HepG2 (cell line): ENCODE data around the gene WDR81. TPM values are rescaled to one million over a fixed set of nuclear protein-coding genes. Genes with fewer than 3 reads are reported as not detected.

ENCODE experiments used
- AGO1 ChIP-seq: fragments of 200-400 bp; formaldehyde crosslinking; IDR thresholded peaks from 2 replicates; pipeline ENCODE4 v1.6.1; 2017; ENCODE audit warnings: mild to moderate bottlenecking, low read depth, low read length, moderate library complexity; ENCODE audit not compliant: poor library complexity, severe bottlenecking
- BRCA1 ChIP-seq: sonication (generic); formaldehyde crosslinking; IDR thresholded peaks from 2 replicates; pipeline ENCODE4 v1.4.0; 2020; ENCODE audit warnings: missing genetic modification reagents
- CAMTA2 ChIP-seq: sonication (generic); formaldehyde crosslinking; IDR thresholded peaks from 2 replicates; pipeline ENCODE4 v1.4.0; 2020; ENCODE audit warnings: mild to moderate bottlenecking, missing genetic modification reagents, borderline replicate concordance
- CC2D1A ChIP-seq: sonication (generic); formaldehyde crosslinking; IDR thresholded peaks from 2 replicates; pipeline ENCODE4 v1.8.1; 2023; ENCODE audit warnings: mild to moderate bottlenecking, missing genetic modification reagents
- GATA4 ChIP-seq: sonication (generic); IDR thresholded peaks from 2 replicates; pipeline ENCODE4 v1.6.1; 2016; ENCODE audit warnings: antibody characterized with exemption, low read depth, borderline replicate concordance
- MAFK ChIP-seq, 2 experiments: IDR thresholded peaks in 1 of 2; conservative IDR thresholded peaks in 1 of 2; 2 replicates each; pipeline ENCODE4 v1.6.1; 2011; ENCODE audit warnings: improper control_type of control experiment in 2 of 2, low read length in 2 of 2
- MTA3 ChIP-seq: sonication (generic); formaldehyde crosslinking; IDR thresholded peaks from 2 replicates; pipeline ENCODE4 v1.4.0; 2020; ENCODE audit warnings: missing genetic modification reagents
- RARG ChIP-seq: sonication (generic); formaldehyde crosslinking; IDR thresholded peaks from 2 replicates; pipeline ENCODE4 v1.4.0; 2020; ENCODE audit warnings: low read depth, mild to moderate bottlenecking, missing genetic modification reagents
- RBAK ChIP-seq: sonication (generic); formaldehyde crosslinking; IDR thresholded peaks from 2 replicates; pipeline ENCODE4 v1.5.1; 2020; ENCODE audit warnings: mild to moderate bottlenecking, missing genetic modification reagents
- RXRA ChIP-seq: sonication (generic); formaldehyde crosslinking; IDR thresholded peaks from 2 replicates; pipeline ENCODE4 v1.5.1; 2020; ENCODE audit warnings: missing genetic modification reagents
- SATB2 ChIP-seq: sonication (generic); formaldehyde crosslinking; IDR thresholded peaks from 2 replicates; pipeline ENCODE4 v1.5.0; 2020; ENCODE audit warnings: missing genetic modification reagents
- SETDB1 ChIP-seq: sonication (generic); formaldehyde crosslinking; IDR thresholded peaks from 2 replicates; pipeline ENCODE4 v1.5.1; 2020; ENCODE audit warnings: missing genetic modification reagents, mild to moderate bottlenecking, borderline replicate concordance
- SP1 ChIP-seq, 2 experiments: fragments of 450-650 bp in 1 of 2; sonication (generic) in 1 of 2; formaldehyde crosslinking in 1 of 2; IDR thresholded peaks; 2 replicates each; pipeline versions ENCODE4 v1.4.0 to v1.6.1; 2016 to 2020; ENCODE audit warnings: missing genetic modification reagents in 1 of 2
- SP140L ChIP-seq: sonication (generic); formaldehyde crosslinking; IDR thresholded peaks from 2 replicates; pipeline ENCODE4 v1.4.0; 2020; ENCODE audit warnings: missing genetic modification reagents, borderline replicate concordance
- SRF ChIP-seq: IDR thresholded peaks from 2 replicates; pipeline ENCODE4 v1.6.1; 2011; ENCODE audit warnings: mild to moderate bottlenecking, low read depth, low read length, moderate library complexity
- ZC3H4 ChIP-seq: sonication (generic); formaldehyde crosslinking; IDR thresholded peaks from 2 replicates; pipeline ENCODE4 v1.4.0; 2020; ENCODE audit warnings: missing genetic modification reagents, borderline replicate concordance
- ZFP36L1 ChIP-seq: sonication (generic); formaldehyde crosslinking; IDR thresholded peaks from 2 replicates; pipeline ENCODE4 v1.8.0; 2022; ENCODE audit warnings: mild to moderate bottlenecking, missing genetic modification reagents, moderate library complexity
- ZNF460 ChIP-seq: sonication (generic); formaldehyde crosslinking; IDR thresholded peaks from 2 replicates; pipeline ENCODE4 v1.5.1; 2020; ENCODE audit warnings: missing genetic modification reagents, mild to moderate bottlenecking, borderline replicate concordance
- ZNF609 ChIP-seq: sonication (generic); formaldehyde crosslinking; IDR thresholded peaks from 2 replicates; pipeline ENCODE4 v1.4.0; 2020; ENCODE audit warnings: mild to moderate bottlenecking, missing genetic modification reagents, borderline replicate concordance
- ZNF709 ChIP-seq: sonication (generic); formaldehyde crosslinking; IDR thresholded peaks from 2 replicates; pipeline ENCODE4 v1.5.0; 2020; ENCODE audit warnings: mild to moderate bottlenecking, missing genetic modification reagents
- ZSCAN25 ChIP-seq: sonication (generic); formaldehyde crosslinking; IDR thresholded peaks from 2 replicates; pipeline ENCODE4 v1.8.0; 2022; ENCODE audit warnings: mild to moderate bottlenecking, missing genetic modification reagents
- polyA plus RNA-seq, 8 experiments: library from polyadenylated mRNA; depleted of rRNA in 3 of 8; stranded (reverse) in 7 of 8; unstranded in 1 of 8; fragments of >200 nt; fragmentation: Illumina TruSeq in 4 of 8; extraction: Trizol in 4 of 8; gene quantifications; 2 replicates each; pipeline versions ENCODE4 v1.2.1 to v1.2.3, GENCODE V29; 2011 to 2016; ENCODE audit warnings: low read depth in 4 of 8, missing spikeins in 1 of 8, mixed read lengths in 1 of 8; ENCODE audit not compliant: insufficient read depth in 1 of 8
- total RNA-seq, 5 experiments: library from RNA; depleted of rRNA; stranded (reverse); fragments of >200 nt; fragmentation: Illumina TruSeq; extraction: Trizol; gene quantifications; 2 replicates each; pipeline ENCODE4 v1.2.3, GENCODE V29; 2016; ENCODE audit warnings: low read depth in 1 of 5
- TF ChIP-seq, protein P1 (sequence below): sonication (generic); formaldehyde crosslinking; IDR thresholded peaks from 2 replicates; pipeline ENCODE4 v1.4.0; 2020; ENCODE audit warnings: low read depth, mild to moderate bottlenecking, missing genetic modification reagents
- TF ChIP-seq, protein P2 (sequence below): sonication (generic); formaldehyde crosslinking; IDR thresholded peaks from 2 replicates; pipeline ENCODE4 v1.8.1; 2023; ENCODE audit warnings: mild to moderate bottlenecking, missing genetic modification reagents
- TF ChIP-seq, protein P3 (sequence below): sonication (generic); formaldehyde crosslinking; IDR thresholded peaks from 2 replicates; pipeline ENCODE4 v1.8.0; 2022; ENCODE audit warnings: missing genetic modification reagents, mild to moderate bottlenecking, inconsistent platforms, borderline replicate concordance

WDR81 gene
- total and polyA plus RNA-seq, 2 of the 13 experiments (the other 11 are each of a cell fraction or from before 2014, with no cell fraction given), result 9.1 to 16.7 TPM

GRCh38 chr17:1714427-1714979 is 10.0 kb upstream of the WDR81 start (continued):
- TF ChIP-seq, protein P1, sequence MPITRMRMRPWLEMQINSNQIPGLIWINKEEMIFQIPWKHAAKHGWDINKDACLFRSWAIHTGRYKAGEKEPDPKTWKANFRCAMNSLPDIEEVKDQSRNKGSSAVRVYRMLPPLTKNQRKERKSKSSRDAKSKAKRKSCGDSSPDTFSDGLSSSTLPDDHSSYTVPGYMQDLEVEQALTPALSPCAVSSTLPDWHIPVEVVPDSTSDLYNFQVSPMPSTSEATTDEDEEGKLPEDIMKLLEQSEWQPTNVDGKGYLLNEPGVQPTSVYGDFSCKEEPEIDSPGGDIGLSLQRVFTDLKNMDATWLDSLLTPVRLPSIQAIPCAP (CRISPR knock-in tag), result no peak
- TF ChIP-seq ZFP36L1 (CRISPR knock-in tag) (no peak), SP140L (CRISPR knock-in tag) (no peak), ZSCAN25 (CRISPR knock-in tag) (no peak), BRCA1 (CRISPR knock-in tag) (no peak), CC2D1A (no peak), SATB2 (no peak), SRF (no peak), RBAK (CRISPR knock-in tag) (no peak), RARG (CRISPR knock-in tag) (no peak), CAMTA2 (CRISPR knock-in tag) (no peak; the same call in 1 of the 2 replicates), RXRA (CRISPR knock-in tag) (peak; percentile 82), ZNF460 (no peak), MTA3 (CRISPR knock-in tag) (no peak), ZNF709 (CRISPR knock-in tag) (no peak), SP1 (IDR thresholded peaks at IDR 0.05) (no peak), SP1 (CRISPR knock-in tag; IDR thresholded peaks at IDR 0.05) (peak; percentile 86), SETDB1 (no peak), AGO1 (no peak), ZC3H4 (CRISPR knock-in tag) (no peak), ZNF609 (CRISPR knock-in tag) (peak; percentile 71), GATA4 (no peak), MAFK (conservative IDR thresholded peaks at IDR 0.05 in 1 of 2, IDR thresholded peaks at IDR 0.05 in 1 of 2; ENCODE audit: low read length in 2 of 2) (peak; percentile 81 to 91)
- TF ChIP-seq, protein P2, sequence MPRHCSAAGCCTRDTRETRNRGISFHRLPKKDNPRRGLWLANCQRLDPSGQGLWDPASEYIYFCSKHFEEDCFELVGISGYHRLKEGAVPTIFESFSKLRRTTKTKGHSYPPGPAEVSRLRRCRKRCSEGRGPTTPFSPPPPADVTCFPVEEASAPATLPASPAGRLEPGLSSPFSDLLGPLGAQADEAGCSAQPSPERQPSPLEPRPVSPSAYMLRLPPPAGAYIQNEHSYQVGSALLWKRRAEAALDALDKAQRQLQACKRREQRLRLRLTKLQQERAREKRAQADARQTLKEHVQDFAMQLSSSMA (CRISPR knock-in tag), result no peak
- TF ChIP-seq, protein P3, sequence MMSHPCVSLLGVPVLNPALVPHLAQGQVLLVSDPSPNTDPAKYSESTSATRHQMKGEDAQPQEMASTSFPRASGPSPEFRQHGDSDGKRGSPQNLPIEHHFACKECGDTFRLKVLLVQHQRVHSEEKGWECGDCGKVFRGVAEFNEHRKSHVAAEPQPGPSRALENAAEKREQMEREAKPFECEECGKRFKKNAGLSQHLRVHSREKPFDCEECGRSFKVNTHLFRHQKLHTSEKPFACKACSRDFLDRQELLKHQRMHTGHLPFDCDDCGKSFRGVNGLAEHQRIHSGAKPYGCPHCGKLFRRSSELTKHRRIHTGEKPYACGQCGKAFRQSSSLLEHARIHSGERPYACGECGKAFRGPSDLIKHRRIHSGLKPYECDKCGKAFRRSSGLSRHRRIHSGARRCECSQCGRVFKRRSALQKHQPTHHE (CRISPR knock-in tag), result no peak
